Natural killer cell (primary cell): Measurements from ENCODE around the gene SPRED2. TPM values are rescaled to one million over a fixed set of nuclear protein-coding genes. Genes with fewer than 3 reads are reported as not detected.

Source experiments
- ATAC-seq, 3 donors: fragments of 150-1000 bp in 2 of 3; fragments of 200-7000 bp in 1 of 3; cut with Tn5 transposase; 1 replicate in 1 of 3; 2 replicates in 2 of 3; pipeline ENCODE4 v1.10.0; 2021; ENCODE audit warnings: mild to moderate bottlenecking in 2 of 3, moderate library complexity in 2 of 3
- DNase-seq, 2 donors: peaks; one replicate each; pipeline versions ENCODE4 v3.0.0 to v3.0.0-alpha.2; 2013 to 2021; ENCODE audit warnings: mixed read lengths in 1 of 2
- H3K27ac ChIP-seq: one replicate; pipeline ENCODE4 v1.5.1; 2013; ENCODE audit warnings: mild to moderate bottlenecking, low read length
- H3K27me3 ChIP-seq: one replicate; pipeline ENCODE4 v1.6.1; 2013; ENCODE audit warnings: low read length; ENCODE audit not compliant: control insufficient read depth, insufficient read depth
- H3K36me3 ChIP-seq: one replicate; pipeline ENCODE4 v1.6.1; 2013; ENCODE audit warnings: low read length; ENCODE audit not compliant: control insufficient read depth, insufficient read depth
- H3K4me1 ChIP-seq: one replicate; pipeline ENCODE4 v1.6.1; 2013; ENCODE audit warnings: low read length; ENCODE audit not compliant: control insufficient read depth, insufficient read depth
- H3K4me3 ChIP-seq: one replicate; pipeline ENCODE4 v1.5.1; 2013; ENCODE audit warnings: low read length
- H3K9me3 ChIP-seq: one replicate; pipeline ENCODE4 v1.6.1; 2013; ENCODE audit warnings: low read length; ENCODE audit not compliant: control insufficient read depth, insufficient read depth
- H3K27ac Mint-ChIP-seq, 2 donors: one replicate each; pipeline ENCODE4 v1.8.0; 2022; ENCODE audit warnings: mild to moderate bottlenecking in 2 of 2, mixed read lengths in 2 of 2, moderate library complexity in 1 of 2
- H3K27me3 Mint-ChIP-seq, 2 donors: one replicate each; pipeline ENCODE4 v1.8.0; 2022; ENCODE audit warnings: low read depth in 2 of 2, mixed read lengths in 2 of 2
- H3K36me3 Mint-ChIP-seq: one replicate; pipeline ENCODE4 v1.8.0; 2022; ENCODE audit warnings: mixed read lengths
- H3K4me1 Mint-ChIP-seq, 2 donors: one replicate each; pipeline ENCODE4 v1.8.0; 2022; ENCODE audit warnings: mixed read lengths in 2 of 2
- H3K4me3 Mint-ChIP-seq: one replicate; pipeline ENCODE4 v1.8.0; 2022; ENCODE audit warnings: mild to moderate bottlenecking, moderate library complexity, mixed read lengths
- H3K9me3 Mint-ChIP-seq, 2 donors: one replicate each; pipeline ENCODE4 v1.8.0; 2022; ENCODE audit warnings: mixed read lengths in 2 of 2
- CTCF ChIP-seq: fragments of 200-600 bp; IDR thresholded peaks from one replicate; pipeline ENCODE4 v1.8.0; 2022; ENCODE audit warnings: antibody characterized with exemption
- WGBS: methylation state at CpG from one replicate; pipeline ENCODE4 v1.1.7; 2013; ENCODE audit warnings: missing lambda C conversion rate; ENCODE audit not compliant: insufficient coverage; 5-methylcytosine and 5-hydroxymethylcytosine counted together
- intact Hi-C: fragments of 100-400 bp; cut with micrococcal nuclease; formaldehyde crosslinking; loops from one replicate; pipeline ENCODE4 v1.14.2; 2022
- total RNA-seq, 4 donors: library from RNA; stranded (reverse); fragments of 120-200 nt in 1 of 4; gene quantifications; one replicate each; pipeline versions ENCODE4 v1.2.3 to v1.2.4, GENCODE V29; 2013 to 2022

SPRED2 gene
- total RNA-seq, 3 donors from 2014 or later (not counting 1 experiment from before 2014, with no cell fraction given), result 3.8 to 8.6 (median 8.3) TPM

- H3K27ac ChIP-seq, result no peak overlapping the region
- ATAC-seq, result no peak
- 79% methylated on average over 1 of the region's 1 CpG for WGBS
- DNase-seq, result no peak
- H3K27me3 ChIP-seq, result no peaks in the 10 kb centered on the region
- no peak overlapping the region for H3K4me3 ChIP-seq
- peaks cover 13% of the 10 kb centered on the region for H3K4me1 ChIP-seq
- no peak for TF ChIP-seq CTCF
- Mint-ChIP-seq H3K4me3 (no peak overlapping the region), H3K27ac (no peak overlapping the region), H3K27me3 (no peaks in the 10 kb centered on the region), H3K9me3 (no peaks in the 10 kb centered on the region), H3K36me3 (no peaks in the 10 kb centered on the region), H3K4me1 (peaks cover 11 to 27% of the 10 kb centered on the region in 2 donors)
- intact Hi-C loops, result no loop called here
- H3K36me3 ChIP-seq, result no peaks in the 10 kb centered on the region
- H3K9me3 ChIP-seq, result no peaks in the 10 kb centered on the region
Observed at GRCh38 chr2:65415091-65415490, 17.3 kb downstream of the SPRED2 start.

- H3K4me3 ChIP-seq, result no peak overlapping the region
- no peak for ATAC-seq
- DNase-seq, result no peak
- intact Hi-C loops, result no loop called here
- H3K4me1 ChIP-seq, result peaks cover 13% of the 10 kb centered on the region
- no peak overlapping the region for H3K27ac ChIP-seq
- no peaks in the 10 kb centered on the region for H3K9me3 ChIP-seq
- H3K36me3 ChIP-seq, result no peaks in the 10 kb centered on the region
- WGBS, result 43% methylated on average over 1 of the region's 2 CpGs
- H3K27me3 ChIP-seq, result no peaks in the 10 kb centered on the region
- Mint-ChIP-seq H3K27ac (no peak overlapping the region), H3K27me3 (no peaks in the 10 kb centered on the region), H3K4me3 (no peak overlapping the region), H3K9me3 (no peaks in the 10 kb centered on the region), H3K36me3 (no peaks in the 10 kb centered on the region), H3K4me1 (peaks cover 11 to 27% of the 10 kb centered on the region in 2 donors)
- no peak for TF ChIP-seq CTCF
Observed at GRCh38 chr2:65413610-65414009, 18.8 kb downstream of the SPRED2 start.

GRCh38 chr2:65413106-65413505 lies 19.3 kb downstream of the SPRED2 start:
- Histone ChIP-seq H3K4me3 (no peak overlapping the region), H3K27me3 (no peaks in the 10 kb centered on the region), H3K27ac (no peak overlapping the region), H3K36me3 (no peaks in the 10 kb centered on the region), H3K9me3 (no peaks in the 10 kb centered on the region), H3K4me1 (peaks cover 13% of the 10 kb centered on the region)
- ATAC-seq, result no peak
- intact Hi-C loops, result no loop called here
- Mint-ChIP-seq H3K4me3 (no peak overlapping the region), H3K4me1 (peaks cover 13 to 26% of the 10 kb centered on the region in 2 donors), H3K9me3 (no peaks in the 10 kb centered on the region), H3K27me3 (peaks cover under 1 to 2% of the 10 kb centered on the region in 2 donors), H3K36me3 (no peaks in the 10 kb centered on the region), H3K27ac (no peak overlapping the region)
- 75% methylated on average over 2 of the region's 2 CpGs for WGBS
- no peak for DNase-seq
- TF ChIP-seq CTCF, result no peak

- TF ChIP-seq CTCF, result no peak
- H3K9me3 Mint-ChIP-seq, result no peaks in the 10 kb centered on the region
- WGBS, result 75% methylated on average over 7 of the region's 7 CpGs
- Histone ChIP-seq H3K4me1 (peaks cover 2% of the 10 kb centered on the region), H3K4me3 (no peak overlapping the region), H3K36me3 (no peaks in the 10 kb centered on the region), H3K27me3 (no peaks in the 10 kb centered on the region), H3K9me3 (no peaks in the 10 kb centered on the region), H3K27ac (no peak overlapping the region)
- ATAC-seq (no peak), DNase-seq (no peak)
- H3K27me3 Mint-ChIP-seq, result peaks cover 2 to 7% of the 10 kb centered on the region in 2 donors
- no peak overlapping the region for H3K27ac Mint-ChIP-seq
- H3K36me3 Mint-ChIP-seq, result no peaks in the 10 kb centered on the region
- H3K4me1 Mint-ChIP-seq, result peaks cover 13 to 20% of the 10 kb centered on the region in 2 donors
- intact Hi-C loops, result no loop called here
- no peak overlapping the region for H3K4me3 Mint-ChIP-seq
Observed at GRCh38 chr2:65411056-65411795, 21.2 kb downstream of the SPRED2 start.
